GM12865 (cell line): ENCODE results near the gene GRHL3.

ENCODE experiments used
- DNase-seq: peaks from one replicate; pipeline ENCODE4 v3.0.0; 2010; ENCODE audit warnings: low read depth
- H3K4me3 ChIP-seq: 2 replicates; pipeline ENCODE4 v1.5.1; 2011; ENCODE audit warnings: mild to moderate bottlenecking, low read depth, low read length, control low read depth
- TF ChIP-seq, protein P1 (sequence below): IDR thresholded peaks from 2 replicates; pipeline ENCODE4 v1.5.1; 2011; ENCODE audit warnings: low read length, control low read depth, low read depth, inconsistent platforms; ENCODE audit not compliant: insufficient read depth; ENCODE audit errors: missing control alignments

GRHL3 gene

DNA sequence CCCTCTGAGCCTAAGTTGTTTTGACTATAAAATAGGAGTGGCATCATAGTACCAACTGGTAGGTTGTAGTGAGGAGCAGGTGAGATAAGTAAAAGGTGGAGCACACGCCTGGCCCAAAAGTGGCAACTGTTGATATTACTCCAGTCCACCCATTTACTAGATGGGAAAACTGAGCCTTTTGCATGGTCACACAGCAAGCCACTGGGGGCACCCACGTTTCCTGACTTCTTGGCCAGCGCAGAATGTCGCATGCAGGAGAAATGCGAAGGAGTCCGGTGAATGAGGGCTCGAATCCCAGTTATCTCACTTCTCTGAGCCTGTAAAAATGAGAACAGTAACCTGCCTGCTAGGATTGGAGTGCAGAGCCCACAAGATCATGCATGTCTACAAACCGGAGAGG, 20.8 kb downstream of the GRHL3 start:
- TF ChIP-seq, protein P1, sequence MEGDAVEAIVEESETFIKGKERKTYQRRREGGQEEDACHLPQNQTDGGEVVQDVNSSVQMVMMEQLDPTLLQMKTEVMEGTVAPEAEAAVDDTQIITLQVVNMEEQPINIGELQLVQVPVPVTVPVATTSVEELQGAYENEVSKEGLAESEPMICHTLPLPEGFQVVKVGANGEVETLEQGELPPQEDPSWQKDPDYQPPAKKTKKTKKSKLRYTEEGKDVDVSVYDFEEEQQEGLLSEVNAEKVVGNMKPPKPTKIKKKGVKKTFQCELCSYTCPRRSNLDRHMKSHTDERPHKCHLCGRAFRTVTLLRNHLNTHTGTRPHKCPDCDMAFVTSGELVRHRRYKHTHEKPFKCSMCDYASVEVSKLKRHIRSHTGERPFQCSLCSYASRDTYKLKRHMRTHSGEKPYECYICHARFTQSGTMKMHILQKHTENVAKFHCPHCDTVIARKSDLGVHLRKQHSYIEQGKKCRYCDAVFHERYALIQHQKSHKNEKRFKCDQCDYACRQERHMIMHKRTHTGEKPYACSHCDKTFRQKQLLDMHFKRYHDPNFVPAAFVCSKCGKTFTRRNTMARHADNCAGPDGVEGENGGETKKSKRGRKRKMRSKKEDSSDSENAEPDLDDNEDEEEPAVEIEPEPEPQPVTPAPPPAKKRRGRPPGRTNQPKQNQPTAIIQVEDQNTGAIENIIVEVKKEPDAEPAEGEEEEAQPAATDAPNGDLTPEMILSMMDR, result no peak
- DNase-seq, result no peak
- no peak overlapping the region for H3K4me3 ChIP-seq

DNA sequence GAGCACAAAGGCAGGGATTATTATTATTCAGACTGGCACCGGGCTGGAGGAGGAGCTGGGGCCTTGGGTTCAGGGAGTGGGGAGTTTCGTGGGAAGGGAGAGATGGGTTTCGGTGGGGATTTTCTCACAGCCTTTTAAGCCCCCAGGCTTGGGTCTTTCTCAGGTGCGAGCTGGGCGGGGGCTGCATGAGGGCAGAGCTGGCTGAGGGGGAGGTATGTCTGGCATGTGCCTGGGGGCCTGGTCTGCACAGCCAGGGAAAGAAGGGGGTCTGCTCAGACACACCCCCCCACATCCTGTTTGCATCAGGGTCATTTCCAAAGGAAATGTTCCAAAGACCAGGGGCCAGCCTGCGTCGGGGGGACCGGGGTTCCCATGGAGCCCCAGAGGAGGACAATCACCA, 21.6 kb downstream of the GRHL3 start:
- TF ChIP-seq, protein P1, result no peak
- H3K4me3 ChIP-seq, result no peak overlapping the region
- no peak for DNase-seq

DNA sequence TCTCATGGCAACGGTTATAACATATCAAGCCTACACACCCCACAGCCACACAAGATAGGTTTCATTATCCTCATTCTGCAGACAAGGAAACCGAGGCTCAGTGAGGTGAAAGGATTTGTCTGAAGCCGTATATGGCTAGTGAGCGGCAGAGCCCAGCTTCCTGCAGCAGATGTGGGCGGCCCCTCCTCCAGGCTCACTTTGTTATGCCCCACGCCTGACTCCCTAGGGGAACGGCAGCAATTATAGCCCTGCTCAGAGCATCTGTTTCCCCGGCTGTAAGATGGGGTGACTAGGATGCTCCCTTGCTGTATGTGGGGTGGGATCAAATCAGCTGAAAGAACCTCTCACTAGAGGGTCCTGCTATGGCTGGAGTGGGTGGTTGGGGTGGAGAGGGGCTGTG, 22.1 kb downstream of the GRHL3 start:
- no peak overlapping the region for H3K4me3 ChIP-seq
- TF ChIP-seq, protein P1, result no peak
- DNase-seq, result no peak

DNA sequence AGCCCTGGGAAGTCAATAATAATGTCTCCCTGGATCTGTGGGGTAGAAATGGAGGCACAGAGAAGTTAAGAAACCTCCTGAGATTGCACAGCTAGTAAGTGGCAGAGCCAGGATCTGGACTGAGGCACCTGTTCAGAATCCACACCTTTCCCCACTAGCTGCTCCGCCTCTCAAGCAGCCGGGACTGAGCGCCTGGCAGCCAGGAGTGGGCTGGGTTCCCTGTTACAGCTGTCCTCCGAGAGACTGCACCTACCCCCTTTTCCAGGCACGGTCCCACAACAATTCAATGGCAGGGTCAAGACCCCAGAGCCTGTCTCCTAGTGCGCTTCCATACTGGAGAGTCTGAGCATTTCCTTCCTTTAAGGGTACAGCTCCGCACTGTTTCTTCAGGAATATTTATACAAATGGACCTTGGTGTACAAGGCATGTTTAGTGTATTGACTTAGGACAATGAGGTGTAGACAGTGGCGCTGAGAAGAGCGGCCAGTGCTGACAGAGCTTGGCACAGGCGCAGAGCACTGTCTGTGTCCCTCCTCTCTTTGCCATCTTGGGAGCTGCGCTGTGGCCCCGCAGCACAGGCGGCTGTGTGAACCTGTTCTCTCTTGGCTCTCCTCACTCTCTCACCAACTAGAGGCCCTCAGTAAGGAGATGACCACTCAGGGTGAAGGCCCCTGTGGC, 24.4 kb downstream of the GRHL3 start:
- DNase-seq, result no peak
- no peak overlapping the region for H3K4me3 ChIP-seq
- TF ChIP-seq, protein P1, result no peak

DNA sequence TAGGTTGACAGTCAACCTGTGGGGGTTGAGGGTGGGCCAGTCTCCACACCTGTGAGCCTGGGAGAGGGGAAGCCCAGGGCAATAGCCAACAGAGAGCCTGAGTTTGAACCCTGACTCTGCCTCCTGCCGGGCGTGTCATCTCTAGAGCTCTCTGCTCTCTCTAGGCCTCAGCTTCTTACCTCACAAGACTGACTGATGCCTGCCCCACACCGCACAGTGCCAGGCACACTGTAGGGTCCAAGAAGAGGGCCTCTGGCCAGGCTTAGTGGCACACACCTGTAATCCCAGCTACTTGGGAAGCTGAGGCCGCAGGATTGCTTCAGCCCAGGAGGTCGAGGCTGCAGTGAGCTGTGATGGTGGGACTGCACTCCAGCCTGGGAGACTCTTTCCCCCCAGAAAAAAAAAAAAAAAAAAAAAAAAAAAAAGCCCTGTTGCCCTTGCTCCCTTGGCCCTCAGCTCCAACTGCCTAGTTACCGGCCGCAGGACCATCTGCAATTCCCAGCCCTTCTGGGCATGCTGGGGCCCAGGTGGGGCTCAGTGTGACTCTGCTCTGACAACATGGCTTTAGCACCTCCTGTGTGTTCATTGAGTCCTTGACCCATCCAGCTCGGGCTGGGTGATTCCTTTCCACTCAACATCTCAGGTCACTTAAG, 25.1 kb downstream of the GRHL3 start:
- H3K4me3 ChIP-seq, result no peak overlapping the region
- TF ChIP-seq, protein P1, result no peak
- DNase-seq, result no peak

DNA sequence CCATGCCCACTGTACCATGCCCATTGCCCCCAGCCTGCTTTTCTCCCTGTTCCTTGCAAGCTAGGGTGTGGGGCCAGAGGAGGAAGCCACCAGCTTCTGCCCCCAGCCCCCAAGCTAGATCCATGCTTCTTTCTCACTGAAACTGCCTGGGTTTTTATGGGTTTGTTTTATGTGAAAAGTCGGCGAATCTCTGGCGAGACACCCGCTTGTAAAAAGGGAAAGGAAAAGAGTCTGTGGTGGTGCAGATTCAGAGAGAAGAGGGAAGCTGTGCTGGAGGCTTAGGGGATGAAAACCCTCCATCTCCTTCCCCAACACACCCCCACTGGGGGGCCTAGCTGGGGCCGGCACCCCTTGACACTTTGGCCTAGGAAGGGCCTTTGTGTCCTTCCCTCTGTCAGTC, 26.2 kb downstream of the GRHL3 start:
- TF ChIP-seq, protein P1, result no peak
- no peak overlapping the region for H3K4me3 ChIP-seq
- no peak for DNase-seq
